Measurements from ENCODE around the gene TCF7L1. TPM values are rescaled to one million over a fixed set of nuclear protein-coding genes. Genes with fewer than 3 reads are reported as not detected.

TCF7L1 gene
- total and polyA plus RNA-seq, 2 of the 13 experiments (the other 11 are each of a cell fraction or from before 2014, with no cell fraction given) = 0.04 to 0.15 TPM

- no peak for TF ChIP-seq ZNF576 (CRISPR knock-in tag; IDR thresholded peaks at IDR 0.05)
- no peak for TF ChIP-seq RXRA (CRISPR knock-in tag; IDR thresholded peaks at IDR 0.05)
- TF ChIP-seq GRHL1 (CRISPR knock-in tag; conservative IDR thresholded peaks at IDR 0.05) = no peak
- TF ChIP-seq ZBTB34 (CRISPR knock-in tag; IDR thresholded peaks at IDR 0.05) = no peak
- no peak for TF ChIP-seq THAP8 (CRISPR knock-in tag; IDR thresholded peaks at IDR 0.05; ENCODE audit: borderline replicate concordance)
- TF ChIP-seq SALL2 (CRISPR knock-in tag; IDR thresholded peaks at IDR 0.05) = no peak
- no peak for TF ChIP-seq ZNF512 (CRISPR knock-in tag; IDR thresholded peaks at IDR 0.05)
- 0 out of 2 replicates have a peak, but pooled peaks have one; percentile 10 for TF ChIP-seq ZFP91 (CRISPR knock-in tag; IDR thresholded peaks at IDR 0.05; ENCODE audit: borderline replicate concordance)
- TF ChIP-seq NFE2L1 (CRISPR knock-in tag; IDR thresholded peaks at IDR 0.05; ENCODE audit: borderline replicate concordance) = no peak
- TF ChIP-seq HOMEZ (CRISPR knock-in tag; IDR thresholded peaks at IDR 0.05; ENCODE audit: low read depth) = no peak
- no peak for TF ChIP-seq AKNA (CRISPR knock-in tag; IDR thresholded peaks at IDR 0.05; ENCODE audit: borderline replicate concordance)
- TF ChIP-seq ZNF10 (CRISPR knock-in tag; IDR thresholded peaks at IDR 0.05; ENCODE audit: borderline replicate concordance, low read depth) = no peak
- TF ChIP-seq ZFP1 (CRISPR knock-in tag; IDR thresholded peaks at IDR 0.05) = no peak
- no peak for TF ChIP-seq TEAD3 (CRISPR knock-in tag; optimal IDR thresholded peaks at IDR 0.05; ENCODE audit: borderline replicate concordance)
- TF ChIP-seq ISX (CRISPR knock-in tag; conservative IDR thresholded peaks at IDR 0.05) = no peak
These were observed 41.8 kb downstream of the TCF7L1 start (continued) for GRCh38 chr2:85174943-85175342.

Measured in HepG2 (cell line).